Prostate gland (tissue), 2 donors: ENCODE measurements around the gene ZNF100. TPM values are rescaled to one million over a fixed set of nuclear protein-coding genes. Genes with fewer than 3 reads are reported as not detected.
"Not testable (repeated sequence)": the region's sequence is repeated elsewhere in the genome, so short reads cannot be mapped to it uniquely, and the experiment has no call there.

Source experiments
- DNase-seq: peaks from one replicate; pipeline ENCODE4 v3.0.0-alpha.2; 2019; ENCODE audit warnings: low spot score
- H3K27ac ChIP-seq, 2 donors: fragments of 200-600 bp; sonication (generic); 2 replicates each; pipeline ENCODE4 v1.5.1; 2017 to 2019
- H3K27me3 ChIP-seq: fragments of 200-600 bp; sonication (generic); replicated peaks from 2 replicates; pipeline ENCODE4 v1.5.1; 2019; ENCODE audit not compliant: insufficient read depth
- H3K36me3 ChIP-seq, 2 donors: fragments of 200-600 bp; sonication (generic); 1 replicate in 1 of 2; 2 replicates in 1 of 2; pipeline versions ENCODE4 v1.5.1 to v1.8.1; 2017 to 2019
- H3K4me1 ChIP-seq: fragments of 200-600 bp; sonication (generic); replicated peaks from 2 replicates; pipeline ENCODE4 v1.5.1; 2019
- H3K4me3 ChIP-seq, 2 donors: fragments of 200-600 bp; sonication (generic); 2 replicates each; pipeline ENCODE4 v1.5.1; 2017 to 2019
- H3K9me3 ChIP-seq: fragments of 200-600 bp; sonication (generic); 2 replicates; pipeline ENCODE4 v1.5.1; 2017
- POLR2A ChIP-seq: fragments of 450-650 bp; IDR thresholded peaks from one replicate; pipeline ENCODE4 v1.6.1; 2016; ENCODE audit warnings: antibody characterized with exemption, mild to moderate bottlenecking
- POLR2AphosphoS5 ChIP-seq: sonication (generic); formaldehyde crosslinking; IDR thresholded peaks from one replicate; pipeline ENCODE4 v1.6.1; 2017; ENCODE audit warnings: antibody characterized with exemption
- WGBS: methylation state at CpG from one replicate; pipeline ENCODE4 v1.1.5; 2018; 5-methylcytosine and 5-hydroxymethylcytosine counted together
- intact Hi-C: fragments of 100-400 bp; cut with DNase I; formaldehyde crosslinking; loops from one replicate; pipeline ENCODE4 v1.14.2; 2022
- total RNA-seq, 2 donors: library from RNA; depleted of rRNA; stranded (reverse); fragments of >200 nt; gene quantifications; one replicate each; pipeline ENCODE4 v1.1.0, GENCODE V29; 2016
- TF ChIP-seq, protein P1 (sequence below), 4 experiments: fragments of 200-600 bp in 2 of 4; fragments of 450-650 bp in 2 of 4; sonication (generic) in 2 of 4; IDR thresholded peaks; 1 replicate in 3 of 4; 2 replicates in 1 of 4; pipeline ENCODE4 v1.5.1; 2016 to 2019; ENCODE audit warnings: antibody characterized with exemption in 4 of 4, mild to moderate bottlenecking in 2 of 4, moderate library complexity in 2 of 4

The ZNF100 gene
- 1 to 10 TPM; 6.4 to 7.7 TPM for total RNA-seq

GRCh38 chr19:21767065-21767800 lies at the start of gene ZNF100:
TSS of gene ZNF100 (minus strand) at chr19:21767579. CDS start at chr19:21767429, 150 bp downstream.
- peak within 1 kb of the TSS; percentile 43 to 75 for H3K4me3 ChIP-seq
- no peaks in the 10 kb centered on the region for H3K9me3 ChIP-seq
- TF ChIP-seq, protein P1, sequence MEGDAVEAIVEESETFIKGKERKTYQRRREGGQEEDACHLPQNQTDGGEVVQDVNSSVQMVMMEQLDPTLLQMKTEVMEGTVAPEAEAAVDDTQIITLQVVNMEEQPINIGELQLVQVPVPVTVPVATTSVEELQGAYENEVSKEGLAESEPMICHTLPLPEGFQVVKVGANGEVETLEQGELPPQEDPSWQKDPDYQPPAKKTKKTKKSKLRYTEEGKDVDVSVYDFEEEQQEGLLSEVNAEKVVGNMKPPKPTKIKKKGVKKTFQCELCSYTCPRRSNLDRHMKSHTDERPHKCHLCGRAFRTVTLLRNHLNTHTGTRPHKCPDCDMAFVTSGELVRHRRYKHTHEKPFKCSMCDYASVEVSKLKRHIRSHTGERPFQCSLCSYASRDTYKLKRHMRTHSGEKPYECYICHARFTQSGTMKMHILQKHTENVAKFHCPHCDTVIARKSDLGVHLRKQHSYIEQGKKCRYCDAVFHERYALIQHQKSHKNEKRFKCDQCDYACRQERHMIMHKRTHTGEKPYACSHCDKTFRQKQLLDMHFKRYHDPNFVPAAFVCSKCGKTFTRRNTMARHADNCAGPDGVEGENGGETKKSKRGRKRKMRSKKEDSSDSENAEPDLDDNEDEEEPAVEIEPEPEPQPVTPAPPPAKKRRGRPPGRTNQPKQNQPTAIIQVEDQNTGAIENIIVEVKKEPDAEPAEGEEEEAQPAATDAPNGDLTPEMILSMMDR (IDR thresholded peaks at IDR 0.05): peak in 1 of 4 experiments; percentile 12
- TF ChIP-seq POLR2AphosphoS5: peak; percentile 54
- TF ChIP-seq POLR2A: peak; percentile 47
- no peaks in the 10 kb centered on the region for H3K4me1 ChIP-seq
- peak within 1 kb of the TSS; percentile 72 to 78 for H3K27ac ChIP-seq
- intact Hi-C loops: loop anchor here (10.0 kb wide), 1 partner anchor 88 kb away; no protein-coding TSS in a partner anchor
- WGBS: under 1% methylated on average over 35 of the region's 35 CpGs
- DNase-seq: peak; percentile 91
- no peaks in the 10 kb centered on the region for H3K27me3 ChIP-seq
- no peaks in the 10 kb centered on the region for H3K36me3 ChIP-seq

- no peak overlapping the region for H3K4me3 ChIP-seq
- TF ChIP-seq POLR2A: no peak
- no peak for TF ChIP-seq POLR2AphosphoS5
- TF ChIP-seq, protein P1 (IDR thresholded peaks at IDR 0.05): no peak
- DNase-seq: no peak
- H3K4me1 ChIP-seq: no peaks in the 10 kb centered on the region
- intact Hi-C loops: no loop called here
- peaks cover 9% of the 10 kb centered on the region for H3K9me3 ChIP-seq
- peaks cover 18 to 31% of the 10 kb centered on the region in 2 donors for H3K36me3 ChIP-seq
- 97% methylated on average over 4 of the region's 4 CpGs for WGBS
- H3K27me3 ChIP-seq: no peaks in the 10 kb centered on the region
- H3K27ac ChIP-seq: no peak overlapping the region
These were observed 45.1 kb upstream of the ZNF100 start for GRCh38 chr19:21812448-21812847.

GRCh38 chr19:21808400-21809000 lies 41.1 kb upstream of the ZNF100 start:
- H3K27me3 ChIP-seq, H3K4me1 ChIP-seq, DNase-seq, H3K9me3 ChIP-seq, intact Hi-C loops, H3K27ac ChIP-seq, H3K4me3 ChIP-seq: not testable (repeated sequence)
- peaks cover 11 to 16% of the 10 kb centered on the region in 2 donors for H3K36me3 ChIP-seq
- 93% methylated on average over 3 of the region's 3 CpGs for WGBS

GRCh38 chr19:21789466-21790085 lies 22.2 kb upstream of the ZNF100 start:
- Histone ChIP-seq H3K9me3 (no peaks in the 10 kb centered on the region), H3K27ac (no peak overlapping the region), H3K36me3 (no peaks in the 10 kb centered on the region), H3K27me3 (no peaks in the 10 kb centered on the region), H3K4me1 (no peaks in the 10 kb centered on the region), H3K4me3 (no peak overlapping the region)
- intact Hi-C loops: no loop called here
- no peak for DNase-seq
- WGBS: 49% methylated on average over 5 of the region's 5 CpGs
- TF ChIP-seq, protein P1 (IDR thresholded peaks at IDR 0.05): no peak

DNA sequence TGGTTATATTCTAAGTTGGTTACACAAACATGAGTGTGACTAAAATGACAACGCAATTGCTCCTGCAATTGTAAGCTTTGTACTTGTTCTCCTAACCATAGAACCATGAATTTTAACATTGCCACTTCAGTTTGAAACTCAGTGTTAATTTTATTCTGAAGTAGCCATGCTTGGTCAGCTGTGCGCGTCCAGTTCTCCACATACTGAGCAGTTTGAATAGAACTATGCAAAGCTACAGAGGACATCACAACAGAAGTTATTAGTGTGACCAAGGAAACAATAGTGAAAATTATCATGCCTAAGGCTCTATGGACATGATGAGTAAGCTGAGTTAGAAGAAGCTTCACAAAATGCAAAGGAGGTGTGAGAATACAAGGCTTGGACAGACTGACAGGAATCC lies 19.6 kb upstream of the ZNF100 start:
- 98% methylated on average over 3 of the region's 3 CpGs for WGBS
- intact Hi-C loops: no loop called here
- no peaks in the 10 kb centered on the region for H3K27me3 ChIP-seq
- H3K9me3 ChIP-seq: no peaks in the 10 kb centered on the region
- TF ChIP-seq POLR2AphosphoS5 (no peak), POLR2A (no peak)
- TF ChIP-seq, protein P1 (IDR thresholded peaks at IDR 0.05): no peak
- no peaks in the 10 kb centered on the region for H3K36me3 ChIP-seq
- no peak overlapping the region for H3K27ac ChIP-seq
- no peak for DNase-seq
- no peaks in the 10 kb centered on the region for H3K4me1 ChIP-seq
- no peak overlapping the region for H3K4me3 ChIP-seq

DNA sequence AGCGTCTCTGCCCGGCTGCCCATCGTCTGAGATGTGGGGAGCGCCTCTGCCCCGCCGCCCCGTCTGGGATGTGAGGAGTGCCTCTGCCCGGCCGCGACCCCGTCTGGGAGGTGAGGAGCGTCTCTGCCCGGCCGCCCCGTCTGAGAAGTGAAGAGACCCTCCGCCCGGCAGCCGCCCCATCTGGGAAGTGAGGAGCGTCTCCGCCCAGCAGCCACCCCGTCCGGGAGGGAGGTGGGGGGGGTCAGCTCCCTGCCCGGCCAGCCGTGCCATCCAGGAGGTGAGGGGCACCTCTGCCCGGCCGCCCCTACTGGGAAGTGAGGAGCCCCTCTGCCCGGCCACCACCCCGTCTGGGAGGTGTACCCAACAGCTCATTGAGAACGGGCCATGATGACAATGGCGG lies 8.4 kb upstream of the ZNF100 start:
- H3K9me3 ChIP-seq, DNase-seq, H3K4me3 ChIP-seq, H3K4me1 ChIP-seq, H3K27ac ChIP-seq, intact Hi-C loops, H3K36me3 ChIP-seq, H3K27me3 ChIP-seq: not testable (repeated sequence)
- WGBS: 98% methylated on average over 11 of the region's 30 CpGs

GRCh38 chr19:21766705-21767064 lies 694 bp downstream of the ZNF100 start:
- peak overlapping the region; percentile 72 to 78 for H3K27ac ChIP-seq
- WGBS: 2% methylated on average over 19 of the region's 19 CpGs
- not testable (repeated sequence) for H3K27me3 ChIP-seq, H3K4me1 ChIP-seq, DNase-seq, H3K36me3 ChIP-seq, H3K9me3 ChIP-seq
- intact Hi-C loops: loop anchor here (10.0 kb wide), 1 partner anchor 88 kb away; no protein-coding TSS in a partner anchor
- H3K4me3 ChIP-seq: peak overlapping the region; percentile 43 to 75
